Measurements from ENCODE around the gene ZNRF1.
"Not testable (repeated sequence)": the region's sequence is repeated elsewhere in the genome, so short reads cannot be mapped to it uniquely, and the experiment has no call there.

Gene ZNRF1

DNA sequence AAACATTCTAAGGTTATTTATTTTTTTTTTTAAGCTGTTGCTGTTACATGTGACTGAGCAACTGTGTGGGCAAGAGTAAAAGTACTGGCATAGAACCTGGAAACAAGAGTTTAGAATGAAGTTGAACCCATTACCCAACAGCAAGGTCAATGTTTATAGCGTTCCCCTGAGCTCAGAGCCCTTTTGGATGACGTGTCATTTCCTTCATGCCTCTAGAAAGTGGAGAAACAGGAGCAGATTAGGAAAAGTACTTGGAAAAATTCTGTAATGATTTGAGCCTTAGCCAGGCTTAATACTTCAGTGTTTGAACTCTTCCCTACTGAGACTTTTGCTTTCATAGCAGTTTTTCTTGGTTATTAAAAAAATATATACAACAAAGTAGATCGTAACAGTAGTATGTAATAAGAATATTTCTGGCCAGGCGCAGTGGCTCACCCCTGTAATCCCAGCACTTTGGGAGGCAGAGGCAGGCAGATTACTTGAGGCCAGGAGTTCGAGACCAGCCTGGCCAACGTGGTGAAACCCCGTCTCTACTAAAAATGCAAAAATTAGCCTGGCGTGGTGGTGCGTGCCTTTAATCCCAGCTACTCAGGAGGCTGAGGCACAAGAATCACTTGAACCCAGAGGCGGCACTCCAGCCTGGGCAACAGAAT is 27.5 kb downstream of the ZNRF1 start:
- in situ Hi-C loops (cut with MboI; ENCODE audit: low sequenced_read_pairs) = not testable (repeated sequence)

DNA sequence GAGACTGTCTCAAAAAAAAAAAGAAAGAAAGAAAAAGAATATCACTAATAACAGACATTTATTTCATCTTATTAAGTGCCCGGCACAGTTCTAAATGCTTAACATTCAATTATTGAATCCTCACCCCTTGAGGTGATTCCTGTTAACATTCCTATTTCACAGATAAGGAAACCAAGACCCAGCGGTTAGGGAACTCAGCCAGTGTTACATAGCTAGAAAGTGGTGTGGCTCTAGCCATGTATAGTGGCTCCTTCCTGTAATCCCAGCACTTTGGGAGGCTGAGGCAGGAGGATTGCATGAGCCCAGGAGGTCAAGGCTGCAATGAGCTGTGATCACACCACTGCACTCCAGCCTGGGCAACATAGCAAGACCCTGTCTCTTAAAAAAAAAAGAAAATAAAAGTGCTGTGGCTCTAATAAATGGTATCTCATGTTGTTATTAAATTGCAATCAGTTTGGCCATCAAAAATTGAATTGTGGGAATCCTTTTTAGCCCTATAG is 28.1 kb downstream of the ZNRF1 start:
- in situ Hi-C loops (cut with MboI; ENCODE audit: low sequenced_read_pairs) = no loop called here

DNA sequence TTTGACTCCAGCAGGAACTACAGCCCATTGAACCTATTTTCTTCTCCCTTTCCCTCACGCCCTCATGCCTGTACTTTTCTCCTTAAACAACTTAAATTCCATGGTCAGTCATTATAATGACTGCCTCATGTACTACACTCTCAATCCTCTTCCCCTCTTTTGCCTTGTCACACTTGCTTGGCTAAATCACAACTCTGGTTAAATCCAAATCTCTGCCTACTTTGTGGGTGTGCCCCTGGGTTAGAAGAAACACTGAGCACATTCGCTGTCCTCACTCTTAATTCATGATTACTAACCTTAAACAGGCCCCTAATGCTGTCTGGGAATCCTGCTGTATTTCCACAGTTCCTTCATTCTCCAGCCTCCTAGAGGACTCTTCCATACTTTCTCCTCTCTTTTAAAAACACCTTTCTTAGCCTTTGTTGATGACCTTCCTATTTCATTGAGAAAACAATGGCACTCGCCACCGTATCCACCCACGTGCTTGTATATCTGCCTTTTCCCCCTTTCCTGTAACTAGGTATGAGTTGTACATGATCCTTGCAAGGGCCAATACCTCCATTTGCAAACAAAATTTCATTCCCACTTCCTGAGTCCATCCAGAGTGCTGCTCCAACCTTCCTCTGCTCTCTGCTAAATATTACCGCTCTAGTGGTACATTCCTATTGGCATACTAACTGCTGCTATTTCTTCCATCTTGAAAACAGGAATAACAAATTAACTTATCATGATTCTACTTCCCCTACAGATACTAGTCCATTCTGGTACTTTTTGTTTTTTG is 28.9 kb downstream of the ZNRF1 start:
- in situ Hi-C loops (cut with MboI; ENCODE audit: low sequenced_read_pairs) = no loop called here

DNA sequence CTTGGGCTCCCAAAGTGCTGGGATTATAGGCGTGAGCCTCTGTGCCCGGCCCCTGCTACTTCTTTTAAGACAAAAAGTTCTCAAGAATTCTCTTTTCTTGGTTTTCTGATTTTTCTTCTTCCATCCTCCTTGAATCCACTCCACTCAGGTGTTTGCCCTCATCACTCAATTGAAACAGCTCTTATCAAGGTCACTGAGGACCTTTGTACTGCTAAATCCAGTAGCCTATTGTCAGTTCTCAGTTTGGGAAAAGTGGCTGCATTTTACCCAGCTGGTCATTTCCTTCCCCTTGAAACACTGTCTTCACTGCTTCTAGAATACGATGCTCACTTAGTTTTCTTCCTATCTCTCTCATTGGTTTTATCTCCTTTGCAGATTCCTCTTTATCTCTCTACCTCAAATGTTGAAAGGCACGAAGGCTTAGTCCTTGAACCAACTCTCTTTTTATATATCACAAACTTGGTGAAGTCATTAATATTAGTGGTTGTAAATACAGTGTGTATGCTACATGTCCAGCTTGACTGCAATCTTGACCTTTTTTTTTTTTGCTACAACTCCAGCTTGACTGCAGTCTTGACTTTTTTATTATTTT is 29.8 kb downstream of the ZNRF1 start:
- in situ Hi-C loops (cut with MboI; ENCODE audit: low sequenced_read_pairs) = no loop called here

DNA sequence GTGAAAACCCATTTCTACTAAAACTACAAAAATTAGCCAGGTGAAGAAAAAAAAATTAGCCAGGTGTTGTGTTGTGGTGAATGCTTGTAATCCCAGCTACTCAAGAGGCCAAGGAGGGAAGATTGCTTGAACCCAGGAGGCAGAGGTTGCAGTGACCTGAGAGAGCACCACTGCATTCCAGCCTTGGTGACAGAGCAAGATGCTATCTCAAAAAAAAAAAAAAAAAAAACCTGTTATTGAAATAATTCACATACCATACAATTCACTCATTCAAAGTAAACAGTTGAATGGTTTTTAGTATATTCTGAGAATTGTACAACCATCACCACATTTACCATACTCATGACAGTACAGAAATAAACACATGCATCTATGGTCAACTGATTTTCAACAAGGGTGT is 31.0 kb downstream of the ZNRF1 start:
- in situ Hi-C loops (cut with MboI; ENCODE audit: low sequenced_read_pairs) = no loop called here

DNA sequence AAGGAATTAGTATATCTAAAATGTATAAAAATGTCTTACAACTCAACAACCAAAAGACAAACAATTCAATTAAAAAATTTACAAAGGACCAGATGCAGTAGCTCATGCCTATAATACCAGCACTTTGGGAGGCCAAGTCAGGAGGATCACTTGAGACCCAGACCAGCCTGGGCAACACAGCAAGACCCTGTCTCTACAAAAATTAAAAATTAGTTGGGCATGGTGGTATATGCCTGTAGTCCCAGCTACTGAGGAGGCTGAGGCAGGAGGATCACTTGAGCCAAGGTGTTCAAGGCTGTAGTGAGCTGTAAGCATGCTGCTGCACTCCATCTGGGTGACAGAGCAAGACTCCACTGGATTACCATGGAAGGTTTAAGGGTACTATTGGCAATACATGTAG is 33.8 kb downstream of the ZNRF1 start:
- in situ Hi-C loops (cut with MboI; ENCODE audit: low sequenced_read_pairs) = no loop called here

DNA sequence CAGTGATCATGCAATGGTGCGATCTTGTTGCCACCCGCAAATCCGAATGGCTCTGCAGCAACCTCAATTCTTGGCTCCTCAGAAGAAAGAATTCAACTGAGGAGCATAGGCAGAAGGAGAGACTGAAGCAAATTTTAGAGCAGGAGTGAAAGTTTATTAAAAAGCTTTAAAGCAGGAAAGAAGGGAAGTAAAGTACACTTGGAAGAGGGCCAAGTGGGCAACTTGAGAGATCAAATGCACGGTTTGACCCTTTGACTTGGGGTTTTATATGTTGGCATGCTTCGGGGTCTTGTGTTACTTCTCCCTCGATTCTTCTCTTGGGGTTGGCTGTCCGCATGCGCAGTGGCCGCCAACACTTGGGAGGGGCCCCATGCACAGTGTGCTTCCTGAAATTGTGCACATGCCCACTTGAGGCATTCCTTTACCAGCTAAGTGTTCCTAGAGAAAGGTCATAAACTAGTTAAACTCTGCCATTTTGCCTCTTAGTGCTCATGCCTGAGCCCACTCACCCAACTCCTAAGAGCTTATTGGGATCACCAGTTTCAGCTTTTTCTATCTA is 36.7 kb downstream of the ZNRF1 start:
- in situ Hi-C loops (cut with MboI; ENCODE audit: low sequenced_read_pairs) = no loop called here

DNA sequence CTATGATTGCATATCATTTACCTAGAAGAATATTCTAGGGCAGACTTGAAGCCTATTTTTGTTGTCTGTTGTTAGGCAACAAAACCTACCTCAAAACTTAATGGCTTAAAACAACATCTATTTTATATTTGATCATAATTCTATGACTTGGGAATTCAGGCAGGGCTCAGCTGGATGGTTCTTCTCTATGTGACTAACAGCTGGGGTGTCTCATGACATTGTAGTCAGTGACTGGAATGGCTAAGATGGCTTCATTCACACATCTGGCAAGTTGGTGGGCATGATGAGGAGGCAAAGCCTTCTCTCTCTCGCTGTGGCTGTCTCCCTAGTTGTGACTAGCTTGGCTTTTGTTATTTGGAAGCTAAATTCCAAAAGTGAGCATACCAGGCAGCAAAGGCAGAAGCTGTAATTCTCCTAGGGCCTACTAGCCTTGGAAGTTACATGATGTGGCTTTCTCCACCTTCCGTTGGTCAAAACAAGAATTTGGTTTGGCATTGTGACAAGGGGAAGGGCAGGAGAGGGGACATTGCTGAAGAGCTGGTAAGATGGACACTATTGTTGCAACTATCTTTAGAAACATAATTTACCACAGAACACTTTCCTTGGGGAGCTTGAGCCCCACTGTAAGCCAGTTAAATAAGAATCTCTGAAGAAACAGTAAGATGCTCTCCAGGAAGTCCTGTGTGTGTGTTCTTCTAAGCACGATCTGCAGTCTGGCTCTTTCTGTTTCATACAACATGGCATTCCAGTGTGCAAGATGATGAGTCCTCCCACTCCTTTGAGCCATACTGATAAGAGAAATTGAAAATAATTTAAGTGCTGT is 39.4 kb downstream of the ZNRF1 start:
- in situ Hi-C loops (cut with MboI; ENCODE audit: low sequenced_read_pairs) = no loop called here

DNA sequence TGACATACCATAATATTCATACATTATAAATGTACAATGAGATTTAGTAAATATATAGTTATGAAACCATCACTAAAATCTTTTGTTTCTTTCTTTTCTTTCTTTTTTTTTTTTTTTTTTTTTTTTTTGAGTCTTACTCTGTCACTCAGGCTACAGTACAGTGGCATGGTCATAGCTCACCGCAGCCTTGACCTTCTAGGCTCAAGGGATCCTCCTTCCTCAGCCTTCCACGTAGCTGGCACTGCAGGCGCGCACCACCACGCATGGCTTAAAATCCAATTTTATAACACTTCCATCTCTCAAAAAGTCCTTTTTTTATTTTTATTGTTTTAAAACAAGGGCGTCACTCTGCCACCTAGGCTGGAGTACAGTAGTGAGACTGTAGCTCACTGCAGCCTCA is 41.1 kb downstream of the ZNRF1 start:
- in situ Hi-C loops (cut with MboI; ENCODE audit: low sequenced_read_pairs) = no loop called here

DNA sequence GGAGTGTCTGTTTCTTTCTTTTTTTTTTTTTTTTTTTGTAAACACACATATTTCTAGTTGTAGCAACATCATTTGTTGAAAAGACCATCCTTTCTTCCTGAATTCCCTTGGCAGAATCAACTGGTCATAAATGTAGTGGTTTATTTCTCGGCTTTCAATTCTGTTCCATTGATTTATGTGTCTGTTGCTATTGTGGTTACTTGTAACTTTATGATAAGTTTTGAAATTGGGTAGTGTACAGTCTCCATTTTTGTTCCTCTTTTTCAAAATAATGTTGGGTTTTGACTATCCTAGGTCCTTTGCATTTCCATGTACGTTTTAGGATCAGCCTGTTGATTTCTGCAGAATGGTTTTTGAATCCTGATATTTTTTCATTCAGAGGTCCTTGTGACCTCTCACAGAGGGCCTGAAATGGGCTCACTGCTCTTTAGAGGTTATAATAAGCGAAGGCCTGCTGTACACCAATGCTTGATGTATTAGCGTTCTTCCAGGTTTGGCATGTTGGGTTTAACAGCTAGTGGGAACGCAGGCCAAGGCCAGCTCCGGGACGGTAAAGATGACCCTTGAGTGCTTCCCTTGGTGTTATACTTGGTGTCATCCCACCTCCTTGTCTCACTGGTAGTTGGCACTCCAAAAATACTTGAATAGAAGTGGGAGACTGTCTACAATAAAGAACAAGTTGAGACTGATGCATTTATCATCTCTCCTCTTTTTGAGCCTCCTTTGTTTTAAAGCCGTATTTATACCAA is 43.8 kb downstream of the ZNRF1 start:
- in situ Hi-C loops (cut with MboI; ENCODE audit: low sequenced_read_pairs) = no loop called here

DNA sequence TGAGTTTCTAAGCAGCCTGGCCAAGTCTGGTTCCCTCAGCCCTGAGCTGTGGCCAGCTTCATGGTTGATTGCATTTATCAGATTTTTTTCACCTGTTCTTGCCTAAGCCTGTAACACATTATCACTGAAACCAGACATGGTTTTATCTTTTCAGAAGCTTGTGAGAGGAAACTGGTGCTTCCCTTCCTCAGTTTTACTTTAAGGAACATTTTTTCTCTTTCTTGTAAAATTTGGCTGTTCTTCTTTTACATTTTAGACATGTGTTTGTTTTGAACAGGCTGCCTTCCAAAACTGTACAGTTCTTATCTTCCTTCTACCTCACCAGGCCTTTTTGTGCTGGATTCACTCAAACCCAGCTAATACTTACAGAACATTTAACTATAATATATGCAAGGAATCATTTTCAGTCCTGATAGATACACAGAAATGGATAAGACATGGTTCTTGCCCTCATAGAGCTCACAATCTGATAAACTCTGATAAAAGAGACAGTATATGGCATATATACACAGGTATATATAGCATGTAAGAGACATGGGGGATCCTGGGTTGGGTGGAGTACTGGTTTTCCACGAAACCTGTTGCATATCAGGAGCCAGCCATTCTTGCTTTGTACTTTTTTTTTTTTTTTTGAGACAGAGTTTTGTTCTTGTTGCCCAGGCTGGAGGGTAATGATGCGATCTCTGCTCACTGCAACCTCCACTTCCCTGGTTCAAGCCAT is 44.5 kb downstream of the ZNRF1 start:
- in situ Hi-C loops (cut with MboI; ENCODE audit: low sequenced_read_pairs) = no loop called here

DNA sequence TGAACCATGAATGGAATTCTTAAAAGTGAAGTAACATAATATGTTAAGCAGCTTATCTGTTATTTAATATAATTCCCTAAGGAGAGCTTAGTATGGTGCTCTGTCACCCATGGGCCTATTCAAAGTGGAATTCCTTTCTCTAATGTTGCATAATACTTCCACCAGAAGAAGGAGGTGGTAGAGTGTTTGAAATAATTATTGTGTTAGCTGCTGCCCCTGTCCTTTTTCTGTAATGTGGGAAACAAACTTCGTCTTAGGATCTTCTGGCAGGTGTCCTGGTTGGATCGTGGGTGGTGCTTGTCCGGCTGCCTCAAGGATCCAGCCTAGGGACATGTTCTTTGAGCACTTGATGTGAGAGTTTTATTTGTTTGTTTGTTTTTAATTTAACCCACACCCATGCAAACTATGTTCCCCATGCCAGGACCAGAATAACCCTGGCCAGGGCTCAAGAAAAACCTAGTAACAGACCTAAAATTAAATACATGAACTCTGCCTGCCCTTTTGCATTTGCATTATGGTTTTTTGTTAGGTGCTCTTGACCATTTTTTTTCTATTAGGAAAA is 46.1 kb downstream of the ZNRF1 start:
- in situ Hi-C loops (cut with MboI; ENCODE audit: low sequenced_read_pairs) = no loop called here

DNA sequence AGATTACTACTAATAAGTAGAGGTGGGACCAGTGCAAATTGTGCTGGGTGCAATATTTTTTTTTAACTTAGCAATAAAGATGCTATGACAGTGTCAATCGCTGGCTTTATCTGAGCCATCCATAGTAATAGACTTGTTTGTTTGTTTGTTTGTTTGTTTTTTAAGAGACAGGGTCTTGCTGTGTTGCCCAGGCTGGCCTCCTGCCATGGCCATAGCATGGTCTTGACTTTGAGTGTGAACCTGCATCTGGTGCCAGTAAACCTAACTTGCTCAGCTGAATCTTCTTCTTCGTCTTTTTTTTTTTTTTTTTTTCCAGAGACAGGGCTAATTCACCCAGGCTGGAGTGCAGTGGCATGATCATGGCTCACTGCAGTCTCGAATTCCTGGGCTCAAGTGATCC is 46.6 kb downstream of the ZNRF1 start:
- in situ Hi-C loops (cut with MboI; ENCODE audit: low sequenced_read_pairs) = no loop called here

DNA sequence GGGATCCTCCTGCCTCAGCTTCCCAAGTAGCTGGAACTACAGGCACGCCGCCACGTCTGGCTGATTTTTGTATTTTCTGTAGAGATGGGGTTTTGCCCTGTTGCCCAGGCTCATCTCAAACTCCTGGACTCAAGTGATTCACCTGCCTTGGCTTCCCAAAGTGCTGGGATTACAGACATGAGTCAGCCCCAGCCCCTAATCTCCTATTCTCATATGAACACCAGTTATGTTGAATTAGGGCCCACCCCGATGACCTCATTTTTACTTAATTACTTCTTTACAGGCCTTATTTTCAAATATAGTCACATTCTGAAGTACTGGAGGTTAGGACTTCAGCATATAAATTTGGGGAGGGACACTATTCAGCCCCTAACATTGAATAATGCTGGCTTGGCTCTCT is 49.2 kb downstream of the ZNRF1 start:
- in situ Hi-C loops (cut with MboI; ENCODE audit: low sequenced_read_pairs) = no loop called here

DNA sequence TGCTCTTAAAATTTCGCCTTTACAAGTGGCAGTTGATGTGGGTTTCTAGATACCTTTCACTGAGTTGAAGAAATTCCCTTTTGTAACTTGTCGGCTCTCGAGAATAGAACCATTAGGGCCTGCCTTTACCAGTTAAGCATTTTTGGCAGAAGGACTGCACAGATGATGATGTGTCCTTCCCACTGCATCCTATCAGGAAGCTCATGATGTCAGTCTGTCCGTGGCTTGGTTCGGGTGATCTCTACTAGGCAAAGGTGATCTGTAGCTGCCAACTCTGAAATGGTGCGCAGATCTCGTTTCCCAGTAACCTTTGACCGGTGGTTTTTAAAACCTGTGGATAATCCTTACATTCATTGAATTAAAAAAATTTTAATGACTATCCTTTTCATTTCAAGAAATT is 49.7 kb downstream of the ZNRF1 start:
- in situ Hi-C loops (cut with MboI; ENCODE audit: low sequenced_read_pairs) = no loop called here

DNA sequence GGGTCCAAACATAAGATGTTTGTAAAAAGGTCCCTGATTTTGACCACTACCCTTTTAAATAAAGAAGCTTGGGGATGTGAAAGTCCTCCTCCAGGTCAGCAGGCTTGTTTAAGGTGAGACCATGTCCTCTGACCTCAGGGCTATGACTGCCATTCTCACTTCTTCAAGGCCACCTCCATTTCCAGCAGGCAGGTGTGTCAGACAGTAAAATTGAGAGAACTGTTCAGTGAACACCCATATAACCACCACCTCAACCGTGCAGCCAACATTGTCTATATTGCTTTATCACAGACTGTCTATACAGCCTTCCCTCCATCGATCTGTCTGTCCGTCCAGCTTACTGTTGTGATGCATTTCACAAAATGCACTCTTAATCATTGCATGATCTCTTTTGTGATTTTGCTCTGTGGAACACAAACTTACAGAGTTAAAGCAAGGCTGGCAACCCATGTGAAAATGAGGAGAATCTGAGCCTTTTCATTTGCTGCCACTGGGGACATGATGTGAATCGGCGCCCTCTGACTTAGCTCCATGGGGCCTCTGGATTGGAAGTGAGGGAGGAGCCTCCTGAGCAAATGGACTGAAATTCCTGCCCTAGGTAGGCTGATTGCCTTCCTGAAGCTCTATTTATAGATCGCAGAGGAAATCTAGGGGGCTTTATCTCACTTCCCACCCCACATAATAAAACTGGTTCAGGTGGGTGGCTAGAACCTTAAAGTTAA is 53.8 kb downstream of the ZNRF1 start:
- in situ Hi-C loops (cut with MboI; ENCODE audit: low sequenced_read_pairs) = no loop called here

DNA sequence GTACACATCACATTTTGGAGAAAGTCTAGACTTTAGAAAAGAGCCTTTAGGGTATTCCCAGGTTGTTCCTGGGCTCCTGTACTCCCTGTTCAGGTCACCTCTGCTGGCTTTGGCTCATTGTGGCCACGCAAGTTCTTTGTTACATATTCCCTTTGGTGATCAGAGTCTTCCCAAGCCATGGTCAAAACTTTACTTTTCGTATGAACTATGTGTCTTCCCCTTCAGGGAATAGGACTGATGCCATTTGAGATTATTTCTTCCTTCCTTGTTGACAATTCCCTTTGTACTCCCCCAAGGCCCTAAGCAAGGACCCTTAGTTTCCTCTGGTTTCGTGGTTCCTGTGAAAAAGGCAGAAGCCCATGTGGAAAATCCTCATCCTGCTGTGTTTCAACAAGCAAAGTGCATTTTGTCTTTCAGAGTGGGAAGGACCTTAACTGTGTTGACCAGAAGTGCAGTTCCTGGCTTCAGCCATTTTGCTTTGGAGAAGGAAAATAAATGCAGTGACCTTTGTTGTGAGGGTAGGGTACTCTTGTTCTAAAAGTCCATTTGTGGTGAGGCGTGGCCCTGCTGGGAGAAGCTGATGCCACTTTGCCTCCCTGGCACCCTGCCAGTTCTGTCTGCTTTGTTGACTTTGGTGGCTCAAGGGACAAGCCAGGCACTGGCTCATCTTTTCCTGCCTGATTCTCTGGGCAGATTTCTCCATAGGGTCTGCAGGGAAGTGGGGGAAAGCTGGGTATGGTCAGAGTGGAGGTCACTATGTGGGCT is 55.1 kb downstream of the ZNRF1 start:
- in situ Hi-C loops (cut with MboI; ENCODE audit: low sequenced_read_pairs) = no loop called here

DNA sequence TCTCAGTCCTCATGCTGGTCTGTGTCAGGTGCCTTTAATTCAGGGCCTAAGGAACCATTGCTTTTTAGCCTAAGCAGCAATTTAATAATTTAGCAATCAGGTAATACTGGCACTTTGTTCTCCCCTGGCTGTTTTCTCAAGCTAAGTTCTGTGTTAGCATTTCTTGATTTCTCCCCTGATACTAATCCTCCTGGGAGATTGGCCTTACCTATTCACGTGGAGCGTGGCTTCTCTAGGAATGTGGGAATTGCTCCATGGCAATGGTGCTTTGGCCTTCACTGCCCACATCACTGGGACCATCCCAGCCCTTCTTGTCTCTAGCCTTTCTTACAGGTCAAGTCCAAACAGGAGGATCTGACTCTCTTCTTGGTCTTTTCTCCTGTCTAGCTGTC is 55.7 kb downstream of the ZNRF1 start:
- in situ Hi-C loops (cut with MboI; ENCODE audit: low sequenced_read_pairs) = no loop called here
